ENCODE results near the gene ISOC2. TPM values are rescaled to one million over a fixed set of nuclear protein-coding genes. Genes with fewer than 3 reads are reported as not detected.
"Not testable (repeated sequence)": the region's sequence is repeated elsewhere in the genome, so short reads cannot be mapped to it uniquely, and the experiment has no call there.

The ISOC2 gene
- total RNA-seq, 1 donor from 2014 or later: 33.2 TPM

GRCh38 chr19:55432241-55432959 lies 29.0 kb downstream of the ISOC2 start:
- TF ChIP-seq, protein P1, sequence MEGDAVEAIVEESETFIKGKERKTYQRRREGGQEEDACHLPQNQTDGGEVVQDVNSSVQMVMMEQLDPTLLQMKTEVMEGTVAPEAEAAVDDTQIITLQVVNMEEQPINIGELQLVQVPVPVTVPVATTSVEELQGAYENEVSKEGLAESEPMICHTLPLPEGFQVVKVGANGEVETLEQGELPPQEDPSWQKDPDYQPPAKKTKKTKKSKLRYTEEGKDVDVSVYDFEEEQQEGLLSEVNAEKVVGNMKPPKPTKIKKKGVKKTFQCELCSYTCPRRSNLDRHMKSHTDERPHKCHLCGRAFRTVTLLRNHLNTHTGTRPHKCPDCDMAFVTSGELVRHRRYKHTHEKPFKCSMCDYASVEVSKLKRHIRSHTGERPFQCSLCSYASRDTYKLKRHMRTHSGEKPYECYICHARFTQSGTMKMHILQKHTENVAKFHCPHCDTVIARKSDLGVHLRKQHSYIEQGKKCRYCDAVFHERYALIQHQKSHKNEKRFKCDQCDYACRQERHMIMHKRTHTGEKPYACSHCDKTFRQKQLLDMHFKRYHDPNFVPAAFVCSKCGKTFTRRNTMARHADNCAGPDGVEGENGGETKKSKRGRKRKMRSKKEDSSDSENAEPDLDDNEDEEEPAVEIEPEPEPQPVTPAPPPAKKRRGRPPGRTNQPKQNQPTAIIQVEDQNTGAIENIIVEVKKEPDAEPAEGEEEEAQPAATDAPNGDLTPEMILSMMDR (IDR thresholded peaks at IDR 0.05; ENCODE audit: insufficient read depth, low read length, severe bottlenecking): no peak
- FAIRE-seq (peak; percentile 66), DNase-seq (ENCODE audit: low read depth) (no peak)
- Histone ChIP-seq H3K27me3 (ENCODE audit: control insufficient read depth, insufficient read depth, low read length) (no peaks in the 10 kb centered on the region), H3K36me3 (ENCODE audit: control insufficient read depth, insufficient read depth, low read length) (no peaks in the 10 kb centered on the region), H3K4me3 (ENCODE audit: low read depth, low read length) (no peak overlapping the region)

DNA sequence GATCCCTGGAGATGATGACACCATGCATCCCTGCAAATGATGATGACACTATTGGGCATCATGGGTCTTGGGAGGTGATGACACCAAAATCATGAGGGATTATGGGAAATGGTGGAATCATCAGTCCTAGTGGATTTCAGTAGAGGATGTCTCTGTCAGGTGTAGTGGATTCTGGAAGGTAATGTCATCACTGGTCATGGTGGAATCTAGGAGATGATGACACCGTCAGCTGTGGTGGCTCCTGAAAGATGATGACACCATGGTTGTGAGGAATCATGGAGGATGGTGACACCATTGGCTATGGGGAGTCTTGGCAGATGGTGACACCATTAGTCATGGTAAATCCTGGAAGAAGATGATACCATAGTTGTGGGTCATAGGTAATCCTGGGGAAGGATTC lies 30.3 kb downstream of the ISOC2 start:
- H3K36me3 ChIP-seq (ENCODE audit: control insufficient read depth, insufficient read depth, low read length): no peaks in the 10 kb centered on the region
- TF ChIP-seq, protein P1 (IDR thresholded peaks at IDR 0.05; ENCODE audit: insufficient read depth, low read length, severe bottlenecking): no peak
- H3K27me3 ChIP-seq (ENCODE audit: control insufficient read depth, insufficient read depth, low read length): no peaks in the 10 kb centered on the region
- DNase-seq (ENCODE audit: low read depth) (no peak), FAIRE-seq (no peak)
- no peak overlapping the region for H3K4me3 ChIP-seq (ENCODE audit: low read depth, low read length)

- TF ChIP-seq, protein P1 (IDR thresholded peaks at IDR 0.05; ENCODE audit: insufficient read depth, low read length, severe bottlenecking): no peak
Observed at GRCh38 chr19:55426042-55426441, 35.4 kb downstream of the ISOC2 start.

GRCh38 chr19:55424518-55424917 lies 36.9 kb downstream of the ISOC2 start:
- Histone ChIP-seq H3K36me3 (ENCODE audit: control insufficient read depth, insufficient read depth, low read length) (no peaks in the 10 kb centered on the region), H3K4me3 (ENCODE audit: low read depth, low read length) (no peak overlapping the region), H3K27me3 (ENCODE audit: control insufficient read depth, insufficient read depth, low read length) (no peaks in the 10 kb centered on the region)
- FAIRE-seq: no peak
- DNase-seq (ENCODE audit: low read depth): no peak
- TF ChIP-seq, protein P1 (IDR thresholded peaks at IDR 0.05; ENCODE audit: insufficient read depth, low read length, severe bottlenecking): no peak

More at GRCh38 chr19:55426042-55426441, 35.4 kb downstream of the ISOC2 start:
- no peak for DNase-seq (ENCODE audit: low read depth)
- Histone ChIP-seq H3K4me3 (ENCODE audit: low read depth, low read length) (no peak overlapping the region), H3K36me3 (ENCODE audit: control insufficient read depth, insufficient read depth, low read length) (no peaks in the 10 kb centered on the region), H3K27me3 (ENCODE audit: control insufficient read depth, insufficient read depth, low read length) (no peaks in the 10 kb centered on the region)
- no peak for FAIRE-seq

DNA sequence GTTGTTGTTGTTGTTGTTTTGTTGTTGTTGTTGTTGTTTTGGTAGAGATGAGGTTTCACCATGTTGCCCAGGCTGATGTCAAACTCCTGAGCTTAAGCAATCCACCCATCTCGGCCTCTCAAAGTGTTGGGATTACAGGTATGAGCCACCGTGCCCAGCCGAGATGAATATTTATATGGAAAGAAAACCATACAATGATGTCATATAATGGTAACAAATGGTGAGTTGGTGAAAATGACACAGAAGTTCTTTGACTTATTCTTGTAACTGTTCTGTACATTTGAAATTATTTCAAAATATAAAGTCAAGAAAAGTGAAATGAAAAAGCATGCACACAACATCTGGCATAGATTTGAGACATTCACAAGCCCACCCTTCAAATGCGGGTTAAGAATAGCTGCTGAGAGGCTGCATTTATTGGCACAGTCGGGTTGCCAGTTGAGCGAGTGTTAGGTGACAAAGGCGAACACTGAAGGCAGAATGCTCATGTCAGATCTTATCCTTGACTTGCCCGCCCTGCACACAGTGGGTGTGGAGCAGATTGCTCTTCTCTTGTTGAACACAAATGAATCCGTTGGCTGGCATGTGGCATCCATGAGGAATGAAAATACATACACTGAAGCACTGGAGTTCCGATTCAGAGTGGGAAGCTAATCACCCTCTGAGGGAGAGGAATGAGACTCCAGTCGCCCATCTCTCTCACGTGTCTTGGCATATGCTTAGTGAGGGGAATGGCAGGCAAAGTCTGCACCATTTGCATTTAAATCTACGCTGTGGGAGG lies 38.0 kb downstream of the ISOC2 start:
- no peak for DNase-seq (ENCODE audit: low read depth)
- TF ChIP-seq, protein P1 (IDR thresholded peaks at IDR 0.05; ENCODE audit: insufficient read depth, low read length, severe bottlenecking): no peak
- no peak for FAIRE-seq
- Histone ChIP-seq H3K27me3 (ENCODE audit: control insufficient read depth, insufficient read depth, low read length) (no peaks in the 10 kb centered on the region), H3K4me3 (ENCODE audit: low read depth, low read length) (no peak overlapping the region), H3K36me3 (ENCODE audit: control insufficient read depth, insufficient read depth, low read length) (no peaks in the 10 kb centered on the region)

DNA sequence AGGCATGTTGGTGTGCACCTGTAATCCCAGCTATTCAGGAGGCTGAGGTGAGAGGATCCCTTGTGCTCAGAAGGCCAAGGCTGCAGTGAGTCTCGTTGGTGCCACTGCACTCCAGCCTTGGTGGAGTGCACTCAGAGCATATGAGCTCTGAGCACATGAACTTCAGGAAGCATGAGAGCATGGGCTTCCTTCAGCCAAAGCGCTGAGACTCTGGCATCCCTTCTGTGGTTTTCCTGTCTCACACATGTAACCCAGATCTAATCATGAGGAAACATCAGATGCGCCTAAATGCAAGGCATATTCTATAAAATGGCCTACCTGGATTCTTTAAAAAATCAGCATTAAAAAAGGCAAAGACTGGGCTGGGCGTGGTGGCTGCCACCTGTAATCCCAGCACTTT lies 40.2 kb downstream of the ISOC2 start:
- FAIRE-seq; H3K4me3 ChIP-seq (ENCODE audit: low read depth, low read length); DNase-seq (ENCODE audit: low read depth); H3K27me3 ChIP-seq (ENCODE audit: control insufficient read depth, insufficient read depth, low read length); H3K36me3 ChIP-seq (ENCODE audit: control insufficient read depth, insufficient read depth, low read length): not testable (repeated sequence)
